HG03025 (cell line): ENCODE measurements around the gene ICAM5.
"Not testable (repeated sequence)": the region's sequence is repeated elsewhere in the genome, so short reads cannot be mapped to it uniquely, and the experiment has no call there.

Experiments used
- ATAC-seq: cut with Tn5 transposase; IDR thresholded peaks from one replicate; pipeline ENCODE4 v1.9.1; 2021; ENCODE audit warnings: mild to moderate bottlenecking, moderate library complexity; ENCODE audit not compliant: unreplicated experiment, low FRiP score

ICAM5 gene

GRCh38 chr19:10270180-10270615 lies 19.6 kb upstream of the ICAM5 start:
- no peak for ATAC-seq

- no peak for ATAC-seq
Measured at GRCh38 chr19:10270616-10271394, 18.9 kb upstream of the ICAM5 start, which contains the start of gene ICAM1. ICAM1 (plus strand) TSS chr19:10271120; CDS start chr19:10271160, 40 bp downstream.

GRCh38 chr19:10271543-10272086 lies 18.1 kb upstream of the ICAM5 start:
- ATAC-seq: no peak

- no peak for ATAC-seq
Measured at GRCh38 chr19:10274589-10274988, 15.2 kb upstream of the ICAM5 start.

GRCh38 chr19:10277795-10278589 lies 11.8 kb upstream of the ICAM5 start:
- ATAC-seq: no peak

- no peak for ATAC-seq
Measured at GRCh38 chr19:10278935-10279334, 10.8 kb upstream of the ICAM5 start.

- ATAC-seq: no peak
Measured at GRCh38 chr19:10279737-10280442, 9.9 kb upstream of the ICAM5 start.

- ATAC-seq: not testable (repeated sequence)
Measured at GRCh38 chr19:10282043-10282442, 7.7 kb upstream of the ICAM5 start.

GRCh38 chr19:10283301-10284064 lies 6.3 kb upstream of the ICAM5 start:
- ATAC-seq: no peak

- no peak for ATAC-seq
Measured at GRCh38 chr19:10284065-10284959, 5.4 kb upstream of the ICAM5 start.

GRCh38 chr19:10284960-10285278 lies 4.8 kb upstream of the ICAM5 start:
- ATAC-seq: no peak

GRCh38 chr19:10285393-10285792 lies 4.4 kb upstream of the ICAM5 start:
- no peak for ATAC-seq

- no peak for ATAC-seq
Measured at GRCh38 chr19:10286803-10287737, 2.7 kb upstream of the ICAM5 start, which contains the start of gene ICAM4. ICAM4 (plus strand) TSS chr19:10286955; CDS start chr19:10287013, 58 bp downstream.

GRCh38 chr19:10288662-10289166 lies 1.0 kb upstream of the ICAM5 start:
- ATAC-seq: no peak

GRCh38 chr19:10289167-10289835 lies 451 bp upstream of the ICAM5 start:
- no peak for ATAC-seq

- ATAC-seq: no peak
Measured at GRCh38 chr19:10290357-10290875, 664 bp downstream of the ICAM5 start.
